HepG2 (cell line): ENCODE data around the gene CAVIN3. TPM values are rescaled to one million over a fixed set of nuclear protein-coding genes. Genes with fewer than 3 reads are reported as not detected.
A peak's percentile ranks its signal among the peaks of the same experiment; 100 is the strongest.

Experiments
- BORCS8-MEF2B ChIP-seq: sonication (generic); formaldehyde crosslinking; IDR thresholded peaks from 2 replicates; pipeline ENCODE4 v1.8.0; 2022; ENCODE audit warnings: mild to moderate bottlenecking, missing genetic modification reagents
- ELF1 ChIP-seq: sonication (generic); formaldehyde crosslinking; IDR thresholded peaks from 2 replicates; pipeline ENCODE4 v1.4.0; 2020; ENCODE audit warnings: missing genetic modification reagents
- FOXA3 ChIP-seq: IDR thresholded peaks from 2 replicates; pipeline ENCODE4 v1.6.1; 2016; ENCODE audit warnings: missing genetic modification reagents, missing compliant biosample characterization
- GATAD2A ChIP-seq: IDR thresholded peaks from 2 replicates; pipeline ENCODE4 v1.6.1; 2016
- HDAC2 ChIP-seq: sonication (generic); formaldehyde crosslinking; IDR thresholded peaks from 2 replicates; pipeline ENCODE4 v1.4.0; 2020; ENCODE audit warnings: missing genetic modification reagents
- NFYB ChIP-seq: sonication (generic); formaldehyde crosslinking; IDR thresholded peaks from 2 replicates; pipeline ENCODE4 v1.4.0; 2020; ENCODE audit warnings: missing genetic modification reagents
- PAWR ChIP-seq: sonication (generic); formaldehyde crosslinking; IDR thresholded peaks from 2 replicates; pipeline ENCODE4 v1.4.0; 2020; ENCODE audit warnings: missing genetic modification reagents, mild to moderate bottlenecking, borderline replicate concordance
- PHF21A ChIP-seq: sonication (generic); formaldehyde crosslinking; IDR thresholded peaks from 2 replicates; pipeline ENCODE4 v1.5.0; 2020; ENCODE audit warnings: mild to moderate bottlenecking, missing genetic modification reagents
- PITX1 ChIP-seq: sonication (generic); formaldehyde crosslinking; IDR thresholded peaks from 2 replicates; pipeline ENCODE4 v1.5.1; 2020; ENCODE audit warnings: mild to moderate bottlenecking, missing genetic modification reagents
- RBFOX2 ChIP-seq: fragments of 200-400 bp; formaldehyde crosslinking; IDR thresholded peaks from 2 replicates; pipeline ENCODE4 v1.6.1; 2017; ENCODE audit warnings: low read depth, mild to moderate bottlenecking, low read length
- SALL2 ChIP-seq: sonication (generic); formaldehyde crosslinking; IDR thresholded peaks from 2 replicates; pipeline ENCODE4 v1.8.1; 2023; ENCODE audit warnings: mild to moderate bottlenecking, missing genetic modification reagents, inconsistent platforms
- SCMH1 ChIP-seq: sonication (generic); formaldehyde crosslinking; IDR thresholded peaks from 2 replicates; pipeline ENCODE4 v1.9.0; 2021; ENCODE audit warnings: missing genetic modification reagents, mild to moderate bottlenecking, borderline replicate concordance
- SETDB1 ChIP-seq: sonication (generic); formaldehyde crosslinking; IDR thresholded peaks from 2 replicates; pipeline ENCODE4 v1.5.1; 2020; ENCODE audit warnings: missing genetic modification reagents, mild to moderate bottlenecking, borderline replicate concordance
- SMC3 ChIP-seq: IDR thresholded peaks from 2 replicates; pipeline ENCODE4 v1.6.1; 2011; ENCODE audit warnings: low read length, improper control_type of control experiment
- TOPORS ChIP-seq: sonication (generic); formaldehyde crosslinking; IDR thresholded peaks from 2 replicates; pipeline ENCODE4 v1.8.0; 2023; ENCODE audit warnings: mild to moderate bottlenecking, missing genetic modification reagents
- ZBTB42 ChIP-seq: sonication (generic); formaldehyde crosslinking; IDR thresholded peaks from 2 replicates; pipeline ENCODE4 v1.5.0; 2020; ENCODE audit warnings: mild to moderate bottlenecking, missing genetic modification reagents
- ZMYM2 ChIP-seq: sonication (generic); formaldehyde crosslinking; IDR thresholded peaks from 2 replicates; pipeline ENCODE4 v1.8.0; 2022; ENCODE audit warnings: mild to moderate bottlenecking, missing genetic modification reagents
- ZNF225 ChIP-seq: sonication (generic); formaldehyde crosslinking; IDR thresholded peaks from 2 replicates; pipeline ENCODE4 v1.4.0; 2020; ENCODE audit warnings: mild to moderate bottlenecking, missing genetic modification reagents
- ZNF232 ChIP-seq: sonication (generic); formaldehyde crosslinking; IDR thresholded peaks from 2 replicates; pipeline ENCODE4 v1.4.0; 2020; ENCODE audit warnings: missing genetic modification reagents, borderline replicate concordance
- ZNF552 ChIP-seq: sonication (generic); formaldehyde crosslinking; IDR thresholded peaks from 2 replicates; pipeline ENCODE4 v1.9.0; 2022; ENCODE audit warnings: missing genetic modification reagents, mild to moderate bottlenecking, borderline replicate concordance
- ZNF644 ChIP-seq: IDR thresholded peaks from 2 replicates; pipeline ENCODE4 v1.6.1; 2016; ENCODE audit warnings: low read depth
- ZNF670 ChIP-seq: sonication (generic); formaldehyde crosslinking; IDR thresholded peaks from 2 replicates; pipeline ENCODE4 v1.8.0; 2022; ENCODE audit warnings: mild to moderate bottlenecking, missing genetic modification reagents, borderline replicate concordance
- ZNF720 ChIP-seq: sonication (generic); formaldehyde crosslinking; IDR thresholded peaks from 2 replicates; pipeline ENCODE4 v1.4.0; 2020; ENCODE audit warnings: missing genetic modification reagents
- ZNF737 ChIP-seq: sonication (generic); formaldehyde crosslinking; IDR thresholded peaks from 2 replicates; pipeline ENCODE4 v1.5.0; 2020; ENCODE audit warnings: missing genetic modification reagents, mild to moderate bottlenecking, borderline replicate concordance
- polyA plus RNA-seq, 8 experiments: library from polyadenylated mRNA; depleted of rRNA in 3 of 8; stranded (reverse) in 7 of 8; unstranded in 1 of 8; fragments of >200 nt; fragmentation: Illumina TruSeq in 4 of 8; extraction: Trizol in 4 of 8; gene quantifications; 2 replicates each; pipeline versions ENCODE4 v1.2.1 to v1.2.3, GENCODE V29; 2011 to 2016; ENCODE audit warnings: low read depth in 4 of 8, missing spikeins in 1 of 8, mixed read lengths in 1 of 8; ENCODE audit not compliant: insufficient read depth in 1 of 8
- total RNA-seq, 5 experiments: library from RNA; depleted of rRNA; stranded (reverse); fragments of >200 nt; fragmentation: Illumina TruSeq; extraction: Trizol; gene quantifications; 2 replicates each; pipeline ENCODE4 v1.2.3, GENCODE V29; 2016; ENCODE audit warnings: low read depth in 1 of 5
- TF ChIP-seq, protein P1 (sequence below): sonication (generic); formaldehyde crosslinking; conservative IDR thresholded peaks from 2 replicates; pipeline ENCODE4 v1.4.0; 2020; ENCODE audit warnings: missing genetic modification reagents
- TF ChIP-seq, protein P2 (sequence below): sonication (generic); formaldehyde crosslinking; IDR thresholded peaks from 2 replicates; pipeline ENCODE4 v1.5.0; 2020; ENCODE audit warnings: mild to moderate bottlenecking, low read depth, missing genetic modification reagents, borderline replicate concordance
- TF ChIP-seq, protein P3 (sequence below): fragments of 450-650 bp; IDR thresholded peaks from 2 replicates; pipeline ENCODE4 v1.6.1; 2016
- TF ChIP-seq, protein P4 (sequence below): sonication (generic); formaldehyde crosslinking; IDR thresholded peaks from 2 replicates; pipeline ENCODE4 v1.4.0; 2020; ENCODE audit warnings: missing genetic modification reagents
- TF ChIP-seq, protein P5 (sequence below): IDR thresholded peaks from 2 replicates; pipeline ENCODE4 v1.6.1; 2016; ENCODE audit warnings: control low read depth

Gene CAVIN3
- total and polyA plus RNA-seq, 2 of the 13 experiments (the other 11 are each of a cell fraction or from before 2014, with no cell fraction given), result not detected

DNA sequence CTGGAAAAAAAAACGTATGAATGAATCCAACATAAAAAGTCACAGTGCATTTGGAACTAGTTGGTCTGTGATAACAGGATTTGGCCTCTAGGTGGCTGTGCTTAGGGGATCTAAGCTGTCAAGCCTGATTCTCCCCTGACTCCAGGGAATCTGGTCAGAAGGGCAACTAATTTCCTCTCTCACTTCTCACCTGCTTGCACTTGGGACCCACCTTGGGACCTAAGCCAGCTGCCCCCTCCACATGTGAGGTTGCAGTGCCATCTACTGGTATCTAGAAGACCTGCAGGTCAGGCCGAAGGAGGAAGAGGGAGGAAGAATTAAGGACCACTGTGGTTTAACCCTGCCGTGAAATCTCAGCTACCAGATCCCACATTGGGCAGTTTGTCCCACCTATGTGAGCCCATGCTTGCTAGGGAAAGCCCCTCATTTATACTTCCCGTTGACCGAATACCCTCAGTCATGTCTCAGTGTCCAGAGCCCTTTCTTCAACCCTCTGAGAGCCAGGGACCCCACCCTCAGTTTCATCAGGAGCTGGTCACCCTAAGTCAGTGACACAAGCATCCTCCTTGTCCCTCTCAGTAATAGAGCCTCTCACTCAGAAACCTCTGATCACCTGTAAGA lies 33.2 kb upstream of the CAVIN3 start (continued):
- TF ChIP-seq ZNF552 (CRISPR knock-in tag), result no peak
- TF ChIP-seq ZNF670, result no peak
- TF ChIP-seq BORCS8-MEF2B (CRISPR knock-in tag), result no peak
- TF ChIP-seq ZBTB42 (CRISPR knock-in tag), result no peak
- TF ChIP-seq PHF21A (CRISPR knock-in tag), result peak; percentile 81
- TF ChIP-seq ZMYM2 (CRISPR knock-in tag), result no peak
- TF ChIP-seq ZNF644 (CRISPR knock-in tag), result no peak
- TF ChIP-seq ZNF737 (CRISPR knock-in tag), result no peak
- peak; percentile 74 for TF ChIP-seq HDAC2 (CRISPR knock-in tag)
- no peak for TF ChIP-seq NFYB (CRISPR knock-in tag)
- TF ChIP-seq, protein P1, sequence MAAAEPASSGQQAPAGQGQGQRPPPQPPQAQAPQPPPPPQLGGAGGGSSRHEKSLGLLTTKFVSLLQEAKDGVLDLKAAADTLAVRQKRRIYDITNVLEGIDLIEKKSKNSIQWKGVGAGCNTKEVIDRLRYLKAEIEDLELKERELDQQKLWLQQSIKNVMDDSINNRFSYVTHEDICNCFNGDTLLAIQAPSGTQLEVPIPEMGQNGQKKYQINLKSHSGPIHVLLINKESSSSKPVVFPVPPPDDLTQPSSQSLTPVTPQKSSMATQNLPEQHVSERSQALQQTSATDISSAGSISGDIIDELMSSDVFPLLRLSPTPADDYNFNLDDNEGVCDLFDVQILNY (CRISPR knock-in tag), result no peak
- peak; percentile 73 for TF ChIP-seq SMC3
- no peak for TF ChIP-seq TOPORS
- TF ChIP-seq SETDB1 (CRISPR knock-in tag), result no peak
- TF ChIP-seq ZNF232, result no peak
- TF ChIP-seq, protein P2, sequence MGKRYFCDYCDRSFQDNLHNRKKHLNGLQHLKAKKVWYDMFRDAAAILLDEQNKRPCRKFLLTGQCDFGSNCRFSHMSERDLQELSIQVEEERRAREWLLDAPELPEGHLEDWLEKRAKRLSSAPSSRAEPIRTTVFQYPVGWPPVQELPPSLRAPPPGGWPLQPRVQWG (CRISPR knock-in tag), result no peak
- no peak for TF ChIP-seq RBFOX2
- TF ChIP-seq PAWR, result no peak
- TF ChIP-seq FOXA3, result peak; percentile 52
- TF ChIP-seq PITX1 (CRISPR knock-in tag), result peak; percentile 89
- peak; percentile 80 for TF ChIP-seq GATAD2A (CRISPR knock-in tag)
- TF ChIP-seq SALL2, result no peak
- TF ChIP-seq ELF1, result peak; percentile 48; the same call in 1 of the 2 replicates
- TF ChIP-seq ZNF225, result no peak
- TF ChIP-seq, protein P3, sequence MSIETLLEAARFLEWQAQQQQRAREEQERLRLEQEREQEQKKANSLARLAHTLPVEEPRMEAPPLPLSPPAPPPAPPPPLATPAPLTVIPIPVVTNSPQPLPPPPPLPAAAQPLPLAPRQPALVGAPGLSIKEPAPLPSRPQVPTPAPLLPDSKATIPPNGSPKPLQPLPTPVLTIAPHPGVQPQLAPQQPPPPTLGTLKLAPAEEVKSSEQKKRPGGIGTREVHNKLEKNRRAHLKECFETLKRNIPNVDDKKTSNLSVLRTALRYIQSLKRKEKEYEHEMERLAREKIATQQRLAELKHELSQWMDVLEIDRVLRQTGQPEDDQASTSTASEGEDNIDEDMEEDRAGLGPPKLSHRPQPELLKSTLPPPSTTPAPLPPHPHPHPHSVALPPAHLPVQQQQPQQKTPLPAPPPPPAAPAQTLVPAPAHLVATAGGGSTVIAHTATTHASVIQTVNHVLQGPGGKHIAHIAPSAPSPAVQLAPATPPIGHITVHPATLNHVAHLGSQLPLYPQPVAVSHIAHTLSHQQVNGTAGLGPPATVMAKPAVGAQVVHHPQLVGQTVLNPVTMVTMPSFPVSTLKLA, result no peak
- TF ChIP-seq, protein P4, sequence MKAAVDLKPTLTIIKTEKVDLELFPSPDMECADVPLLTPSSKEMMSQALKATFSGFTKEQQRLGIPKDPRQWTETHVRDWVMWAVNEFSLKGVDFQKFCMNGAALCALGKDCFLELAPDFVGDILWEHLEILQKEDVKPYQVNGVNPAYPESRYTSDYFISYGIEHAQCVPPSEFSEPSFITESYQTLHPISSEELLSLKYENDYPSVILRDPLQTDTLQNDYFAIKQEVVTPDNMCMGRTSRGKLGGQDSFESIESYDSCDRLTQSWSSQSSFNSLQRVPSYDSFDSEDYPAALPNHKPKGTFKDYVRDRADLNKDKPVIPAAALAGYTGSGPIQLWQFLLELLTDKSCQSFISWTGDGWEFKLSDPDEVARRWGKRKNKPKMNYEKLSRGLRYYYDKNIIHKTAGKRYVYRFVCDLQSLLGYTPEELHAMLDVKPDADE (CRISPR knock-in tag), result no peak
- TF ChIP-seq SCMH1, result no peak
- TF ChIP-seq, protein P5, sequence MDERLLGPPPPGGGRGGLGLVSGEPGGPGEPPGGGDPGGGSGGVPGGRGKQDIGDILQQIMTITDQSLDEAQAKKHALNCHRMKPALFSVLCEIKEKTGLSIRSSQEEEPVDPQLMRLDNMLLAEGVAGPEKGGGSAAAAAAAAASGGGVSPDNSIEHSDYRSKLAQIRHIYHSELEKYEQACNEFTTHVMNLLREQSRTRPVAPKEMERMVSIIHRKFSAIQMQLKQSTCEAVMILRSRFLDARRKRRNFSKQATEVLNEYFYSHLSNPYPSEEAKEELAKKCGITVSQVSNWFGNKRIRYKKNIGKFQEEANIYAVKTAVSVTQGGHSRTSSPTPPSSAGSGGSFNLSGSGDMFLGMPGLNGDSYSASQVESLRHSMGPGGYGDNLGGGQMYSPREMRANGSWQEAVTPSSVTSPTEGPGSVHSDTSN, result no peak
- TF ChIP-seq ZNF720 (CRISPR knock-in tag), result no peak
